ENCODE data around the gene CHD6.

Gene CHD6

GRCh38 chr20:41580350-41580749 is 37.8 kb downstream of the CHD6 start:
- DNase-seq (ENCODE audit: low spot score) = no peak

- no peak for DNase-seq (ENCODE audit: low spot score)
Measured at GRCh38 chr20:41577129-41578009, 40.8 kb downstream of the CHD6 start.

- no peak for DNase-seq (ENCODE audit: low spot score)
Measured at GRCh38 chr20:41575412-41575811, 42.8 kb downstream of the CHD6 start.

- no peak for DNase-seq (ENCODE audit: low spot score)
Measured at GRCh38 chr20:41574802-41575389, 43.3 kb downstream of the CHD6 start.

- DNase-seq (ENCODE audit: low spot score) = no peak
Measured at GRCh38 chr20:41573955-41574354, 44.2 kb downstream of the CHD6 start.

GRCh38 chr20:41572010-41572572 is 46.1 kb downstream of the CHD6 start:
- no peak for DNase-seq (ENCODE audit: low spot score)

GRCh38 chr20:41571006-41571405 is 47.2 kb downstream of the CHD6 start:
- no peak for DNase-seq (ENCODE audit: low spot score)

GRCh38 chr20:41570557-41570956 is 47.6 kb downstream of the CHD6 start:
- DNase-seq (ENCODE audit: low spot score) = no peak

GRCh38 chr20:41567615-41568014 is 50.6 kb downstream of the CHD6 start:
- no peak for DNase-seq (ENCODE audit: low spot score)

- DNase-seq (ENCODE audit: low spot score) = no peak
Measured at GRCh38 chr20:41566896-41567527, 51.2 kb downstream of the CHD6 start.

GRCh38 chr20:41563087-41563486 is 55.1 kb downstream of the CHD6 start:
- no peak for DNase-seq (ENCODE audit: low spot score)

GRCh38 chr20:41560970-41561369 is 57.2 kb downstream of the CHD6 start:
- DNase-seq (ENCODE audit: low spot score) = no peak

- DNase-seq (ENCODE audit: low spot score) = no peak
Measured at GRCh38 chr20:41559658-41560057, 58.5 kb downstream of the CHD6 start.

GRCh38 chr20:41553142-41553879 is 64.9 kb downstream of the CHD6 start:
- no peak for DNase-seq (ENCODE audit: low spot score)

- DNase-seq (ENCODE audit: low spot score) = no peak
Measured at GRCh38 chr20:41552295-41553068, 65.7 kb downstream of the CHD6 start.

GRCh38 chr20:41551011-41551705 is 67.0 kb downstream of the CHD6 start:
- DNase-seq (ENCODE audit: low spot score) = no peak

GRCh38 chr20:41547221-41547620 is 71.0 kb downstream of the CHD6 start:
- no peak for DNase-seq (ENCODE audit: low spot score)

- no peak for DNase-seq (ENCODE audit: low spot score)
Measured at GRCh38 chr20:41546535-41546934, 71.6 kb downstream of the CHD6 start.

GRCh38 chr20:41544472-41544871 is 73.7 kb downstream of the CHD6 start:
- no peak for DNase-seq (ENCODE audit: low spot score)

- DNase-seq (ENCODE audit: low spot score) = no peak
Measured at GRCh38 chr20:41540918-41541317, 77.3 kb downstream of the CHD6 start.

GRCh38 chr20:41540459-41540858 is 77.7 kb downstream of the CHD6 start:
- DNase-seq (ENCODE audit: low spot score) = no peak

All from CD4-positive, alpha-beta T cell treated with Interleukin-15 for 4 hours (primary cell).